K562 (cell line): ENCODE data around the gene MFAP1. TPM values are rescaled to one million over a fixed set of nuclear protein-coding genes. Genes with fewer than 3 reads are reported as not detected.

Source experiments
- ATAC-seq: fragments of 200-7000 bp; cut with Tn5 transposase; 3 replicates; pipeline ENCODE4 v1.9.1; 2020; ENCODE audit warnings: moderate library complexity
- Bru-seq: library from RNA; stranded (reverse); fragments of 400-500 nt; gene quantifications from one replicate; lab custom pipeline; 2021; lab: Mats Ljungman, UMichigan
- BruChase-seq, 2 experiments: library from RNA; stranded (reverse); fragments of 400-500 nt; gene quantifications; one replicate each; lab custom pipeline; 2021; lab: Mats Ljungman, UMichigan
- BruUV-seq: library from RNA; stranded (reverse); fragments of 400-500 nt; replicated peaks from 2 replicates; lab custom pipeline; 2021; lab: Mats Ljungman, UMichigan
- CTCF ChIA-PET: fragments of 300-600 bp; formaldehyde crosslinking; extraction: SDS; loops from one replicate; lab custom pipeline; 2021; ENCODE audit warnings: low intra/inter-chr PET ratio; lab: Yijun Ruan, JAX
- POLR2A ChIA-PET: fragments of 300-600, 350-650 bp; sonication (Branson Sonifier 250); formaldehyde crosslinking; extraction: SDS; loops from one replicate; lab custom pipeline; 2021; ENCODE audit warnings: antibody characterized with exemption, inconsistent platforms; lab: Yijun Ruan, JAX
- DNase-seq, 4 experiments: peaks; one replicate each; pipeline versions ENCODE4 v3.0.0 to v3.0.0-alpha.2; 2011 to 2018; ENCODE audit warnings: low spot score in 3 of 4, mixed read lengths in 3 of 4; ENCODE audit errors: extremely low read depth in 1 of 4
- FAIRE-seq: peaks from 2 replicates; lab custom pipeline; 2011; peaks lifted over from hg19 to GRCh38; lab: Jason Lieb, UNC
- H2AFZ ChIP-seq: 2 replicates; pipeline ENCODE4 v1.6.0; 2011; ENCODE audit warnings: low read depth, low read length, control low read depth, inconsistent platforms
- H3K27ac ChIP-seq: fragments of 200-600 bp; 3 replicates; pipeline ENCODE4 v1.8.0; 2011; ENCODE audit warnings: low read depth, mild to moderate bottlenecking, control low read depth, inconsistent platforms, low read length, moderate library complexity, mixed read lengths; ENCODE audit errors: extremely low read depth
- H3K27me3 ChIP-seq, 2 experiments: fragments of 300-600 bp in 1 of 2; 2 replicates in 1 of 2; 3 replicates in 1 of 2; pipeline versions ENCODE4 v1.6.0 to v1.8.0; 2011; ENCODE audit warnings: inconsistent platforms in 2 of 2, low read length in 2 of 2, mild to moderate bottlenecking in 1 of 2, mixed read lengths in 1 of 2, moderate library complexity in 1 of 2; ENCODE audit not compliant: control insufficient read depth in 2 of 2, insufficient read depth in 2 of 2
- H3K36me3 ChIP-seq: fragments of 300-600 bp; 3 replicates; pipeline ENCODE4 v1.8.0; 2011; ENCODE audit warnings: mild to moderate bottlenecking, low read length, inconsistent platforms; ENCODE audit not compliant: control insufficient read depth, insufficient read depth
- H3K4me1 ChIP-seq, 2 experiments: fragments of 200-600 bp in 1 of 2; replicated peaks in 1 of 2; 2 replicates in 1 of 2; 3 replicates in 1 of 2; pipeline versions ENCODE4 v1.5.1 to v1.8.0; 2011; ENCODE audit warnings: inconsistent platforms in 2 of 2, low read length in 2 of 2, mild to moderate bottlenecking in 1 of 2, mixed read lengths in 1 of 2, moderate library complexity in 1 of 2; ENCODE audit not compliant: control insufficient read depth in 2 of 2, insufficient read depth in 2 of 2
- H3K4me2 ChIP-seq: 2 replicates; pipeline ENCODE4 v1.6.1; 2011; ENCODE audit warnings: low read length, control low read depth, inconsistent platforms, mixed read lengths; ENCODE audit not compliant: insufficient read depth
- H3K4me3 ChIP-seq: fragments of 200-600 bp; sonication (generic), shearing (Covaris generic); 2 replicates; pipeline ENCODE4 v1.5.1; 2016; ENCODE audit warnings: control low read depth, inconsistent platforms
- H3K79me2 ChIP-seq: fragments of 200-600 bp; 3 replicates; pipeline ENCODE4 v1.8.0; 2011; ENCODE audit warnings: low read length, inconsistent platforms; ENCODE audit not compliant: control insufficient read depth, insufficient read depth
- H3K9ac ChIP-seq, 2 experiments: 2 replicates each; pipeline versions ENCODE4 v1.6.0 to v1.6.1; 2011; ENCODE audit warnings: low read depth in 2 of 2, low read length in 2 of 2, control low read depth in 1 of 2, inconsistent platforms in 1 of 2, mild to moderate bottlenecking in 1 of 2, mixed read lengths in 1 of 2; ENCODE audit not compliant: insufficient read depth in 1 of 2
- H3K9me1 ChIP-seq: one replicate; pipeline ENCODE4 v1.6.0; 2011; ENCODE audit warnings: inconsistent platforms, mild to moderate bottlenecking, low read length, moderate library complexity; ENCODE audit not compliant: control insufficient read depth, insufficient read depth
- H3K9me3 ChIP-seq: replicated peaks from 2 replicates; pipeline ENCODE4 v1.5.1; 2011; ENCODE audit warnings: low read depth, low read length, inconsistent platforms; ENCODE audit not compliant: control insufficient read depth, insufficient read depth
- H4K20me1 ChIP-seq: replicated peaks from 2 replicates; pipeline ENCODE4 v1.6.1; 2011; ENCODE audit warnings: low read length, inconsistent platforms, mixed read lengths; ENCODE audit not compliant: control insufficient read depth, insufficient read depth
- CBFA2T3 ChIP-seq: fragments of 450-650 bp; IDR thresholded peaks from 2 replicates; pipeline ENCODE4 v1.6.1; 2017
- CLOCK ChIP-seq: fragments of 250-450 bp; sonication (Bioruptor Pico); IDR thresholded peaks from 2 replicates; pipeline ENCODE4 v1.4.0; 2020; ENCODE audit warnings: mild to moderate bottlenecking, moderate library complexity, borderline replicate concordance
- MYC ChIP-seq, 2 experiments: fragments of 250-450 bp in 1 of 2; sonication (Bioruptor Pico) in 1 of 2; IDR thresholded peaks; 2 replicates each; pipeline versions ENCODE4 v1.5.1 to v1.6.1; 2012 to 2021; ENCODE audit warnings: low read depth in 2 of 2, borderline replicate concordance in 1 of 2, improper control_type of control experiment in 1 of 2, low read length in 1 of 2, mild to moderate bottlenecking in 1 of 2, moderate library complexity in 1 of 2
- PTTG1 ChIP-seq: fragments of 450-650 bp; IDR thresholded peaks from 2 replicates; pipeline ENCODE4 v1.6.1; 2016; ENCODE audit warnings: low read depth, mild to moderate bottlenecking, missing genetic modification characterization, missing compliant biosample characterization
- SMARCA4 ChIP-seq: fragments of 450-650 bp; IDR thresholded peaks from 2 replicates; pipeline ENCODE4 v1.6.1; 2016
- SNIP1 ChIP-seq: fragments of 450-650 bp; IDR thresholded peaks from 2 replicates; pipeline ENCODE4 v1.7.1; 2017; ENCODE audit warnings: low read depth, mild to moderate bottlenecking
- ZNF280B ChIP-seq: fragments of 250-450 bp; sonication (Bioruptor Pico); IDR thresholded peaks from 2 replicates; pipeline ENCODE4 v1.5.1; 2021; ENCODE audit warnings: mild to moderate bottlenecking
- WGBS: fragments of 100-300 bp; shearing (Covaris generic); methylation state at CpG from one replicate; pipeline ENCODE4 v1.1.6; 2016; ENCODE audit warnings: low coverage, mixed read lengths; ENCODE audit not compliant: insufficient coverage; ENCODE audit errors: missing lambda C conversion rate; 5-methylcytosine and 5-hydroxymethylcytosine counted together
- in situ Hi-C: fragments of 300-500 bp; cut with MboI; formaldehyde crosslinking; loops from 4 replicates; pipeline ENCODE4 v1.15.0; 2018; ENCODE audit warnings: inconsistent platforms, mixed read lengths
- intact Hi-C: fragments of 100-400 bp; cut with micrococcal nuclease; formaldehyde crosslinking; loops from 2 replicates; pipeline ENCODE4 v1.14.2; 2022
- long read RNA-seq, 3 experiments: library from polyadenylated mRNA in 2 of 3; library from RNA in 1 of 3; unstranded in 2 of 3; stranded (forward) in 1 of 3; transcript quantifications; one replicate each; pipeline ENCODE4 v2.0.0, GENCODE V29; 2019 to 2022
- polyA minus RNA-seq, 3 experiments: library from RNA; depleted of rRNA, polyadenylated mRNA; stranded (reverse); fragments of >200 nt; gene quantifications; 2 replicates each; pipeline ENCODE4 v1.2.3, GENCODE V29; 2011
- polyA plus RNA-seq, 8 experiments: library from polyadenylated mRNA; depleted of rRNA in 4 of 8; stranded (reverse) in 5 of 8; unstranded in 3 of 8; fragments of >200 nt; fragmentation: Nextera tagmentation in 2 of 8; fragmentation: Illumina TruSeq in 1 of 8; extraction: Ambion mirVana in 2 of 8; extraction: Trizol in 1 of 8; gene quantifications; 2 replicates each; pipeline versions ENCODE4 v1.2.1 to v1.2.3, GENCODE V29; 2011 to 2014; ENCODE audit warnings: inconsistent platforms in 1 of 8, missing spikeins in 1 of 8
- total RNA-seq, 7 experiments: library from RNA; depleted of rRNA in 6 of 7; stranded (reverse); fragments of >200 nt in 6 of 7; fragmentation: Illumina TruSeq in 2 of 7; extraction: Trizol in 2 of 7; gene quantifications; 2 replicates each; pipeline versions ENCODE4 v1.2.1 to v1.2.3, GENCODE V29; 2011 to 2021; ENCODE audit warnings: low replicate concordance in 1 of 7

MFAP1 gene
- total RNA-seq (2011; cell fraction: chromatin; rRNA removed; ENCODE audit: low replicate concordance) = 14.8 and 40.8 TPM in 2 replicates
- total RNA-seq (2011; cell fraction: nucleolus; rRNA removed) = 11.4 and 14.7 TPM in 2 replicates
- 17.6 and 18.2 TPM in 2 replicates for total RNA-seq (2011; cell fraction: nucleoplasm; rRNA removed)
- total RNA-seq (2014; rRNA removed) (35.9 and 44.6 TPM in 2 replicates), total RNA-seq (2014; rRNA removed; fragmentation: Illumina TruSeq; extraction: Trizol) (64.1 and 72.5 TPM in 2 replicates), total RNA-seq (2015; rRNA removed; fragmentation: Illumina TruSeq; extraction: Trizol) (57.1 and 59.8 TPM in 2 replicates), total RNA-seq (2021) (34.3 and 37.1 TPM in 2 replicates), polyA plus RNA-seq (2011; rRNA removed) (25.1 and 37.4 TPM in 2 replicates), polyA plus RNA-seq (2014; fragmentation: Illumina TruSeq; extraction: Trizol) (57.8 and 62.8 TPM in 2 replicates), polyA plus RNA-seq (2014; fragmentation: Nextera tagmentation; extraction: Ambion mirVana) (10 to 100 TPM; 34.9 to 64.0 TPM), polyA plus RNA-seq (2014; rRNA removed) (38.9 and 48.2 TPM in 2 replicates), polyA minus RNA-seq (2011; rRNA and poly(A)+ RNA removed) (58.4 and 65.1 TPM in 2 replicates), Bru-seq, nascent RNA (percentile 81 among the genes with signal in this experiment), BruChase-seq, experiment 1, labeled RNA remaining after a 2-hour chase (percentile 85 among the genes with signal in this experiment), BruChase-seq, experiment 2, labeled RNA remaining after a 6-hour chase (percentile 86 among the genes with signal in this experiment)
- polyA plus RNA-seq (2011; cell fraction: cytosol; rRNA removed) = 15.0 and 21.6 TPM in 2 replicates
- polyA plus RNA-seq (2011; cell fraction: nucleus; rRNA removed) = 10.3 and 13.6 TPM in 2 replicates
- polyA plus RNA-seq (2012) = 29.5 and 44.8 TPM in 2 replicates
- 11.1 and 18.8 TPM in 2 replicates for polyA minus RNA-seq (2011; cell fraction: cytosol; rRNA and poly(A)+ RNA removed)
- polyA minus RNA-seq (2011; cell fraction: nucleus; rRNA and poly(A)+ RNA removed) = 5.8 and 14.3 TPM in 2 replicates
- long read RNA-seq, experiment 1, transcript MFAP1-201 (9 exons, 2,155 nt) = major isoform, 131 of 162 reads
- long read RNA-seq, experiment 1, partial matches to known transcripts = 23 of 162 reads
- long read RNA-seq, experiment 1, other reads (novel, unspliced or antisense) = 8 of 162 reads
- long read RNA-seq, experiment 2, transcript MFAP1-201 (9 exons, 2,155 nt) = major isoform, 5 of 51 reads
- long read RNA-seq, experiment 2, partial matches to known transcripts = 42 of 51 reads
- long read RNA-seq, experiment 2, other reads (novel, unspliced or antisense) = 3 of 51 reads
- long read RNA-seq, experiment 3, transcript MFAP1-201 (9 exons, 2,155 nt) = major isoform, 52 of 74 reads
- long read RNA-seq, experiment 3, partial matches to known transcripts = 19 of 74 reads
- long read RNA-seq, experiment 3, other reads (novel, unspliced or antisense) = 3 of 74 reads

GRCh38 chr15:43824302-43825246, at the start of gene MFAP1:
TSS of gene MFAP1 (minus strand) at chr15:43824690. CDS start at chr15:43824569, 121 bp downstream.
- H3K27ac ChIP-seq = peak within 1 kb of the TSS; percentile 88
- no peaks in the 10 kb centered on the region for H3K27me3 ChIP-seq
- peak within 1 kb of the TSS; percentile 92 for H3K4me2 ChIP-seq
- intact Hi-C loops (no loop called here), in situ Hi-C loops (no loop called here)
- POLR2A ChIA-PET = interaction anchor here (0.7 to 3.0 kb wide), 14 partner anchors 8 to 78 kb away, joined by 3 to 28 read pairs (median 4); partner anchors contain the start of genes HYPK, PDIA3, SERF2 and SERINC4
- no peaks in the 10 kb centered on the region for H3K9me3 ChIP-seq
- TSS peak; percentile 87 for BruUV-seq
- peak; percentile 100 for FAIRE-seq
- 2% methylated on average over 45 of the region's 46 CpGs for WGBS
- H3K4me1 ChIP-seq = peaks cover 17 to 27% of the 10 kb centered on the region in 2 experiments; a peak in 4 of 5 replicates
- peak; percentile 92 to 99 (median 94) for DNase-seq
- ATAC-seq = peak; percentile 79
- H3K9me1 ChIP-seq = no peaks in the 10 kb centered on the region
- peaks cover 26% of the 10 kb centered on the region; the same call in 2 of the 3 replicates for H3K36me3 ChIP-seq
- peaks cover 84% of the 10 kb centered on the region for H3K79me2 ChIP-seq
- H2AFZ ChIP-seq = peak within 1 kb of the TSS; percentile 81
- peak within 1 kb of the TSS; percentile 58 for H3K4me3 ChIP-seq
- no peaks in the 10 kb centered on the region for H4K20me1 ChIP-seq
- peak within 1 kb of the TSS; percentile 84 to 93 for H3K9ac ChIP-seq
- CTCF ChIA-PET = no interaction called here
- TF ChIP-seq CBFA2T3 = peak; percentile 55
- TF ChIP-seq SMARCA4 = peak; percentile 64; the same call in 1 of the 2 replicates
- no peak for TF ChIP-seq CLOCK (CRISPR knock-in tag)
- TF ChIP-seq ZNF280B (CRISPR knock-in tag) = no peak
- peak; percentile 88 for TF ChIP-seq MYC (IDR thresholded peaks at IDR 0.05; ENCODE audit: low read depth, low read length)
- TF ChIP-seq MYC (CRISPR knock-in tag; IDR thresholded peaks at IDR 0.05; ENCODE audit: borderline replicate concordance, low read depth) = no peak
- peak; percentile 77; the same call in 1 of the 2 replicates for TF ChIP-seq SNIP1
- no peak; the same call in 1 of the 2 replicates for TF ChIP-seq PTTG1 (tag)
